ENCODE measurements around the gene PKHD1.

The PKHD1 gene

DNA sequence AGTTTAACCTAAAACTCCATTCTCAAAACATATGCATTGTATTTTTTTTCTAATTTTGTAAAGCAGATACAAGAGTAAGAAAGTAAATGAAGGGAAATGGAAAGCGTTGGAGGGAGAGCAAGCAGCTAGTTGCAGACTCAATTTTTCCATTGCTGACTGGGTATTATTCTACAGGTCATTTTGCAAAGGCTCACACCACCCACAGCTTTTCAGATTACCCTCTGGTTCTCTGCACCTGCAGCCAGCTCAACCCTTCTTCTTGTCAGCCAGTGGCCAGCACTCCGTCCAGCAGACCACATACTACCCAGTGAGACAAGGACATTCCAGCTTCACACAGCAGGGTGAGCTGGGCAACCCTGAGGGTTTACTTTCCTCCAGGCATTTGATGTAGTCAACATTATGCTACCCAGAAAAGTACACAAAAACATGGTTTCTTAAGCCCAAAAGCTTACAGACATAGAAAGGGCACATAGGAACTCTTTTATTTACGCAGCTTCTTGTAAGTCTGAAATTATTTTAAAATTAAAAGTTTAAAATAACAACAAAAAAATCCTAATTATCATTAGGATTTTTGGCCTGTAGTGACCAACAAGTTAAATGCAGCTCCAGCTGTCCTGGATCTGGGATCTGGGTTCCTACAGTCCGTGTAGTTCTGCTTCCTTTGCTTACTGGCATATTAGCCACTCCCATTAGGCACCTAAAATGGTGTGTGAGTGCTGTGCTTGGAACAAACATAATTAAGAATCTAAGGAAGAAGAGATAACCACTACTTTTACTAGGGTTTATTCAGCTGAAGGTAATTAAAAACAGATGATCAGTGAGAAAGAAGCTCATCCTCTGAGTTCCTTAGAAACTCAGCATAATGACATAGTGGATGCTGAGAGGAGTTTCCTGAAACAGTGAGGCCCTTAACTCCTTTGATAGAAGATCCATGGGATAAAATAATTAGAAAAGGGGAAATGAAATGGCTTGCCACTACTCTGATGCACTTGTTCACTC, 185.3 kb downstream of the PKHD1 start:
- Histone ChIP-seq H3K27ac (ENCODE audit: low read depth, low read length) (no peak overlapping the region), H2AFZ (ENCODE audit: low read length, unreplicated experiment) (no peak overlapping the region)

DNA sequence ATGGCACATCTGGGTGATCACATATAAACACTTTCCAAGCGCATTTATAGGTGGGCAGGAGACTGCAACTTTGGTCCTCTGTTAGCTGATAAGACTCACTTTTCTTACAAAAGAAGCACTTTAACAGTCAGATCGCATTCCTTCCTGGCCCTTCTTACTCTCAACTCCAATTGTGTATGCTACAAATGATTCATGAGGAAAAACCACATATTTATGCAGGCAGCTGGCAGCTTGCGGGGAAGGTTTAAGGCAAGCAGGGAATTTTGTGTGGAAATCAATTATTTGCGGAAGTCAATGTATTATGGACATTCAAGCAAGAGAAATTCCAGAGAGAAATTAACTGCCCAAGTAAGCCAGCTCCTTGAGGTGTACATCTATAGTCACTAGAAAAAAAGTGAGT, 194.0 kb downstream of the PKHD1 start:
- no peak overlapping the region for H3K4me3 ChIP-seq (ENCODE audit: low read depth, low read length)
- H3K36me3 ChIP-seq (ENCODE audit: insufficient read depth, low read length) = no peaks in the 10 kb centered on the region
- no peaks in the 10 kb centered on the region for H3K27me3 ChIP-seq (ENCODE audit: insufficient read depth, low read length)
- no peaks in the 10 kb centered on the region for H3K4me1 ChIP-seq (ENCODE audit: control insufficient read depth, insufficient read depth, low read length, unreplicated experiment)
- no peak overlapping the region for H2AFZ ChIP-seq (ENCODE audit: low read length, unreplicated experiment)
- H3K79me2 ChIP-seq (ENCODE audit: control insufficient read depth, insufficient read depth, low read length, unreplicated experiment) = no peaks in the 10 kb centered on the region
- H3K27ac ChIP-seq (ENCODE audit: low read depth, low read length) = no peak overlapping the region

More for the DNA sequence above, 185.3 kb downstream of the PKHD1 start:
- Histone ChIP-seq H3K27me3 (ENCODE audit: insufficient read depth, low read length) (no peaks in the 10 kb centered on the region), H3K79me2 (ENCODE audit: control insufficient read depth, insufficient read depth, low read length, unreplicated experiment) (no peaks in the 10 kb centered on the region), H3K36me3 (ENCODE audit: insufficient read depth, low read length) (no peaks in the 10 kb centered on the region), H3K4me1 (ENCODE audit: control insufficient read depth, insufficient read depth, low read length, unreplicated experiment) (no peaks in the 10 kb centered on the region), H3K4me3 (ENCODE audit: low read depth, low read length) (no peak overlapping the region)

DNA sequence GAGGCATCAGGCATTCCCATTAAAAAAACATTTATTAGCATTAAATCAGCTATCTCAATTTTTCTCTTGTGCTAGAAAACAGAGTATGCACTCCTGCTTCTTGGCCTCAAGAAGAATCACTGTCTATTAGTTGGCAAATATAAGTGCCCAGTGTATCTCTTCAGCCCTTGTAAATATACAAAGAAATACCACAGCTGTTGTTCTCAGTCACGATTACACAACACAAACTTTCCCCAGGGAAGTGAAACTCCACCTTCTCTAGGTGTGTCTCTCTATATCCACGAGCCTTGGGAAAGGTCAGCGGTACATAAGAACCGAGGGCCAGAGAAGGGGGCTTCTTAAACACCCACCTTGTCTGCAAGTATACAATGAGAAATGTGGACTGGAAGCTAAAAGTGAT, 194.7 kb downstream of the PKHD1 start:
- Histone ChIP-seq H2AFZ (ENCODE audit: low read length, unreplicated experiment) (no peak overlapping the region), H3K4me3 (ENCODE audit: low read depth, low read length) (no peak overlapping the region), H3K27me3 (ENCODE audit: insufficient read depth, low read length) (no peaks in the 10 kb centered on the region), H3K36me3 (ENCODE audit: insufficient read depth, low read length) (no peaks in the 10 kb centered on the region), H3K79me2 (ENCODE audit: control insufficient read depth, insufficient read depth, low read length, unreplicated experiment) (no peaks in the 10 kb centered on the region), H3K27ac (ENCODE audit: low read depth, low read length) (no peak overlapping the region), H3K4me1 (ENCODE audit: control insufficient read depth, insufficient read depth, low read length, unreplicated experiment) (no peaks in the 10 kb centered on the region)

DNA sequence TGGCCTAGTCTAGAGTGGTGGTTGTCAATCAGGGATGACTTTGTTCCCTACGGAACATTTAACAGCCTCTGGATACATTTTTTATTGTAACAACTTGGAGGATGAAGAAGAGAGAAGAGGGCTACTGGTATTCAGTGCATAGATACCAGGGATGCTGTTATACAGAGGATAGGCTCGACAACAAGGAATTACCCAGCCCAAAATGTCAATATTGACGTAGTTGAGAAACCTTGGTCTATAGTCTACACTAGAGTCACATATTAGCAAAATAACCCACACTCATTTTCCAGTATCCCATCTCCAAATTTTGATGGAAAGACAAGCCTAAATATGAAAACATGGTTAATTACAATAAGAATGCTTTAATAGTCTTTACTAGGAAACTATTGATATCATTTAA, 195.1 kb downstream of the PKHD1 start:
- H3K36me3 ChIP-seq (ENCODE audit: insufficient read depth, low read length) = no peaks in the 10 kb centered on the region
- no peak overlapping the region for H2AFZ ChIP-seq (ENCODE audit: low read length, unreplicated experiment)
- no peak overlapping the region for H3K27ac ChIP-seq (ENCODE audit: low read depth, low read length)
- no peaks in the 10 kb centered on the region for H3K4me1 ChIP-seq (ENCODE audit: control insufficient read depth, insufficient read depth, low read length, unreplicated experiment)
- no peak overlapping the region for H3K4me3 ChIP-seq (ENCODE audit: low read depth, low read length)
- H3K79me2 ChIP-seq (ENCODE audit: control insufficient read depth, insufficient read depth, low read length, unreplicated experiment) = no peaks in the 10 kb centered on the region
- no peaks in the 10 kb centered on the region for H3K27me3 ChIP-seq (ENCODE audit: insufficient read depth, low read length)

DNA sequence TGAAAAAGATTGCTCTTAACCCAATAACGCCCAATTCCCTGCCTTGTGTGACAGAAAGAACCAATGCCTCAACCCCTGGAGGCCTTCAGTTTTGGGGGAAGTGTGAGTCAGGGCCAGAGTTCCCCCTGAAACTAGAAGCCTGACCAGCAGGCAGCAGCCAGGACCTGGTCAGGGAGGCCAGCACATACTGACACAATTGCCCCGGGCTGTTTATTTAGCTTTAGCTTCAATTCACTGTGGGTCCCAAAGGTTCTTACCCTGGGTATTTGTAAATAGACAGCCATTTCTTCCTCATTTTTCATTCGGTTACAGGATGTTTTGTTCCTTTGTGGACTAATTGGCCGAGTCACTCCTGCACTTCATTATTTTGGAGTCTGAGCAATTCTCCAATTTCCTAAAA, 195.6 kb downstream of the PKHD1 start:
- Histone ChIP-seq H2AFZ (ENCODE audit: low read length, unreplicated experiment) (no peak overlapping the region), H3K36me3 (ENCODE audit: insufficient read depth, low read length) (no peaks in the 10 kb centered on the region), H3K4me3 (ENCODE audit: low read depth, low read length) (no peak overlapping the region), H3K79me2 (ENCODE audit: control insufficient read depth, insufficient read depth, low read length, unreplicated experiment) (no peaks in the 10 kb centered on the region), H3K4me1 (ENCODE audit: control insufficient read depth, insufficient read depth, low read length, unreplicated experiment) (no peaks in the 10 kb centered on the region), H3K27me3 (ENCODE audit: insufficient read depth, low read length) (no peaks in the 10 kb centered on the region), H3K27ac (ENCODE audit: low read depth, low read length) (no peak overlapping the region)

DNA sequence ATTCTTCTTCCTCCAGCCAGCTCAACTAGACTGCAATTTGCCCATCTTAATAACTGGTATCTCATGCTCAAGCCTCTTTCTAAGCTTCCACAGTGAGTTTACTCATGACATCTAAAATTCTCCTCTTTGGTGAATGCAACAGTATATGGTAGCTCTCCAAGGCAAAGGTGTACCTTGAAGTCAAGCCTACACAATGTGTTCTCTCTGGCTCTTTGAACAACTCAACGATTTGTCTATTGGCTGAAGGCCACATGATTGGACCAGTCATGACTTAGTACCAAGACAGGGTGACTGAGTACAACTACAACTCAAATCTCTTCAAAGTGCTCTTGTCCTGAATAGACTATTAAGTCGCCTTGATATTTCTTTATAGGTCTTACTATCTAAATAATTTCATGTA, 199.6 kb downstream of the PKHD1 start:
- no peaks in the 10 kb centered on the region for H3K27me3 ChIP-seq (ENCODE audit: insufficient read depth, low read length)
- H3K27ac ChIP-seq (ENCODE audit: low read depth, low read length) = no peak overlapping the region
- no peak overlapping the region for H2AFZ ChIP-seq (ENCODE audit: low read length, unreplicated experiment)
- H3K36me3 ChIP-seq (ENCODE audit: insufficient read depth, low read length) = no peaks in the 10 kb centered on the region
- H3K4me1 ChIP-seq (ENCODE audit: control insufficient read depth, insufficient read depth, low read length, unreplicated experiment) = no peaks in the 10 kb centered on the region
- H3K4me3 ChIP-seq (ENCODE audit: low read depth, low read length) = no peak overlapping the region
- no peaks in the 10 kb centered on the region for H3K79me2 ChIP-seq (ENCODE audit: control insufficient read depth, insufficient read depth, low read length, unreplicated experiment)

DNA sequence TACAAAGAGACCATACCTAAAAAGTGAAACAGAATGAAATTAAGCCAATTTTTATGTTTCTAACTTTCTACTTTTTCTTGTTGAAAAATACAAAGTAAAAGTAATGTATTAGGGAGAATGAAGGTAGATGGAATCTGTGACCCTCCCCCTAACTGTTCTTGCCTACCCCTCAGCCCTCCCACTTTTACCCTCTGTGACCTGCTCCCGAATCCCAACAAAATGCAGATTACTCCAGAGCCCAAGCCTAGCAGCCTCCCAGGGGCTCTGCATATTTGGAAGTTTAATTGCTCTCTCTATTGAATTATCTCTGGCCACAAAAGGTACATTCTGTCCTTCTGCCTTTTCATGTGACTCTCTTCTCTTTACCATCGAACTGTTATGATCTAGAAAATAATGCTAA, 201.5 kb downstream of the PKHD1 start:
- H2AFZ ChIP-seq (ENCODE audit: low read length, unreplicated experiment) = no peak overlapping the region
- H3K79me2 ChIP-seq (ENCODE audit: control insufficient read depth, insufficient read depth, low read length, unreplicated experiment) = no peaks in the 10 kb centered on the region
- H3K4me3 ChIP-seq (ENCODE audit: low read depth, low read length) = no peak overlapping the region
- no peak overlapping the region for H3K27ac ChIP-seq (ENCODE audit: low read depth, low read length)
- H3K36me3 ChIP-seq (ENCODE audit: insufficient read depth, low read length) = no peaks in the 10 kb centered on the region
- H3K27me3 ChIP-seq (ENCODE audit: insufficient read depth, low read length) = no peaks in the 10 kb centered on the region
- H3K4me1 ChIP-seq (ENCODE audit: control insufficient read depth, insufficient read depth, low read length, unreplicated experiment) = no peaks in the 10 kb centered on the region

DNA sequence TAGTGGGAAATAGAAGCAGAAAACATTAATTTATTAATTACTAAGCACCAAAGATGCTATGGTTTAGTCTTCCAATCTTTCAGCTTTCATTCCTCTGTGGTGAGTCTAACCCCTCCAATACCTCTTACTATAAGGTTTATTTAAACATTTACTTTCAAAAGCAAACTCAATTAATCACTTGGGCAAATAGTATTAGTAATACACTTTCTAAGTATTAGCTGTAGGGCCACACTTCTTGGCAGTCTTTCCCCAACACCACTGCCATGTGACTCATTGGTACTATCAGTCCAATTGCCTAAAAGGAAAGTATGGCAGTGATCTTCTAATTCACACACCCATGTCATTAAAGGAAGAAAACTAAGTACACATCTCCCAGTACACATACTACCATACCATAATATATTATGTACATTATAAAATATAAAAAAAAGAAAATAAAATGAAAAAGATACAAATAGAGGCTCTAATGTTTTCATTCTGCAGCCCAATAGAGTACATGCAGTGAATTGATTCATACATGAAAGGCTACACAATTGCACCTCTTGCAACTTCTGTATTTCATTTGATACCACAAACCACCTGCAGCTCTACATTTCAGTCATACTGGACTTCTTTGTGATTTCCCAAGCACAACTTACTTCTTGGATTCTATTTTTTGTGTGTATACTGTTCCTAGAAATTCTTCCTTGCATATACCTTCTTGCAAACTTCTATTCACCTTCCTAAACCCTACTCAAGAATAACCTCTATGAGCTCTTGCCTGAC, 218.6 kb downstream of the PKHD1 start:
- Histone ChIP-seq H3K4me3 (ENCODE audit: low read depth, low read length) (no peak overlapping the region), H3K27ac (ENCODE audit: low read depth, low read length) (no peak overlapping the region), H3K79me2 (ENCODE audit: control insufficient read depth, insufficient read depth, low read length, unreplicated experiment) (no peaks in the 10 kb centered on the region), H3K4me1 (ENCODE audit: control insufficient read depth, insufficient read depth, low read length, unreplicated experiment) (no peaks in the 10 kb centered on the region), H2AFZ (ENCODE audit: low read length, unreplicated experiment) (no peak overlapping the region), H3K36me3 (ENCODE audit: insufficient read depth, low read length) (no peaks in the 10 kb centered on the region), H3K27me3 (ENCODE audit: insufficient read depth, low read length) (no peaks in the 10 kb centered on the region)

DNA sequence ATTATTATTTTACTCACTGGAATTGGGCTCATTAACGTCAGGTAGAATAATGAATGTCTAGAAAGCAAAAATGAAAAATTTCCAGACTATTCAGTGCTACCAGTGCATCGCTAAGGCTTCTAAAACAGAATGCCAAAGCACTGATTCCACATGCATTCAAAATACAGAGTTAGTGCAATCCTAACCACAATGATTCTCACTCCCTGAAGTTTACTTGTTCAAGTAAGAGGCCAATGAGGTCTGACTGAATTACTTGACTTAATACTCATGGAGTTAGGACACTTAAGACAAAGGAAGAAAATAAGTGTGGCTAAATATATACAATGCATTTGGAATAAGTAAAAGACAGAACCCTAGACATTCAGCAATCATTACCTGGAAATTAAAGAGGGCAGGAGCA, 220.5 kb downstream of the PKHD1 start:
- Histone ChIP-seq H3K36me3 (ENCODE audit: insufficient read depth, low read length) (no peaks in the 10 kb centered on the region), H3K4me1 (ENCODE audit: control insufficient read depth, insufficient read depth, low read length, unreplicated experiment) (no peaks in the 10 kb centered on the region), H3K79me2 (ENCODE audit: control insufficient read depth, insufficient read depth, low read length, unreplicated experiment) (no peaks in the 10 kb centered on the region), H3K27ac (ENCODE audit: low read depth, low read length) (no peak overlapping the region), H3K4me3 (ENCODE audit: low read depth, low read length) (no peak overlapping the region), H3K27me3 (ENCODE audit: insufficient read depth, low read length) (no peaks in the 10 kb centered on the region), H2AFZ (ENCODE audit: low read length, unreplicated experiment) (no peak overlapping the region)

DNA sequence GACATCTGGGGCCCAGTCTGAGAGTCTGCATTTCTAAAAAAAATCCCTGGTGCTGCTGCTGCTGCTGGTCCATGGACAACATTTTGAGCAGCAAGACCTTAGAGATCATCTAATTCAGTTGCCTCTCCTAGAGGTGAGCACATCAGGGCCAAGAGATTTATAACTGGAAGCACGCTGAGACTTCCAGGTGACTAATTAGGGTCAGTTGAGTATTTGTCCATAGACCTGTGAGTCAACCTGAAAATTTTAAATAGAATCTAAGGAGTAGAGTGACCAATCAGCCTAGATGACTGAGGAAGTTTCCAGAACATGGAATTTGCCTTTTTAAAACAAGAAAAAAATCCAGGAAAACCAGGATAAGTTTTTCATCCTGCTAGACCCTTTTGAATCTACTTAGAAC, 221.4 kb downstream of the PKHD1 start:
- no peaks in the 10 kb centered on the region for H3K36me3 ChIP-seq (ENCODE audit: insufficient read depth, low read length)
- H3K27me3 ChIP-seq (ENCODE audit: insufficient read depth, low read length) = no peaks in the 10 kb centered on the region
- H3K79me2 ChIP-seq (ENCODE audit: control insufficient read depth, insufficient read depth, low read length, unreplicated experiment) = no peaks in the 10 kb centered on the region
- H3K4me3 ChIP-seq (ENCODE audit: low read depth, low read length) = no peak overlapping the region
- no peak overlapping the region for H2AFZ ChIP-seq (ENCODE audit: low read length, unreplicated experiment)
- H3K27ac ChIP-seq (ENCODE audit: low read depth, low read length) = no peak overlapping the region
- H3K4me1 ChIP-seq (ENCODE audit: control insufficient read depth, insufficient read depth, low read length, unreplicated experiment) = no peaks in the 10 kb centered on the region

DNA sequence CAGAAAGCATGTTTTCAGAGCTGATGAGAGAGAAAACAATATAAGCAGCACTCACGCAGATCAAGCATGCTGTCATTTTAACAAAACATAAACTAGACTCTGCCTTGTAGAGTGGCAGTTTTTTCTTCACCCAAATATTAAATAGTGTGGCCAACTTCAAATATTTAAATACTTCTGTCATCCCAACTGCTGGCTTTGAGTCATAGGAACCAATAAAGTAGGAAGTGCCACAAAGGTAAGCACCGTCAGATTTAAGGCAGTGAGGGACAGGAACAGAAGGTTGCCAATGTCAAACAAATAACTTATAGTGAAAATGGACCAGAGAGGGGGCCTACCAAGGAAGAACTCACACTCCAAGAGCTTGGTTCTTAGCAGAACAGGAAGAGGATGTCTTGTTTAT, 222.2 kb downstream of the PKHD1 start:
- no peak overlapping the region for H3K4me3 ChIP-seq (ENCODE audit: low read depth, low read length)

More for the DNA sequence above, 222.2 kb downstream of the PKHD1 start:
- Histone ChIP-seq H3K79me2 (ENCODE audit: control insufficient read depth, insufficient read depth, low read length, unreplicated experiment) (no peaks in the 10 kb centered on the region), H3K27ac (ENCODE audit: low read depth, low read length) (no peak overlapping the region), H3K27me3 (ENCODE audit: insufficient read depth, low read length) (no peaks in the 10 kb centered on the region), H2AFZ (ENCODE audit: low read length, unreplicated experiment) (no peak overlapping the region), H3K4me1 (ENCODE audit: control insufficient read depth, insufficient read depth, low read length, unreplicated experiment) (no peaks in the 10 kb centered on the region), H3K36me3 (ENCODE audit: insufficient read depth, low read length) (no peaks in the 10 kb centered on the region)
